VCaP (cell line): Measurements from ENCODE around the gene KDM4B.

Experiments used
- H3K27ac ChIP-seq: fragments of 450-650 bp; 2 replicates; pipeline ENCODE4 v1.5.1; 2017
- TF ChIP-seq, protein P1 (sequence below): fragments of 450-650 bp; conservative IDR thresholded peaks from 2 replicates; pipeline ENCODE4 v1.5.1; 2017; ENCODE audit warnings: mild to moderate bottlenecking, moderate library complexity

Gene KDM4B

DNA sequence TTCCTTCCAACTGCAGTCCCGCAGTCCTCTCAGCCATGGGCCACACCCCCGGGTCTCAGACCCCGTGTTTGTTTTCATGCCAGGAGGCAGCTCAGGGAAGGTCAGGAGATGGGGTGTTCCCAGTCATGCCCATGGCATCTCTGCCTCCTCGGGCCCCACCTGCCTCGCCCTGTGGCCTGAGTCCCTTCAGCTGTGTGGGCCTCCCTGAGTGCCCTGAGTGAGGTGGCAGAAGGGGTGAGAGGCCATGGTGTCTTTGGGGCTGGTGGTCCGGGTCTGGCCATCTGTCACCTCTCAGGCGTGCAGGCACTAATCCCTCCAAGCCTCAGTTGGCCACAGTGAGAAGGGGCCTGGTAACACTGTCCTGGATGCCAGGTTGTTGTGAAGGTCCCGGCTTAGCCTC is 10.9 kb upstream of the KDM4B start:
- H3K27ac ChIP-seq = no peak overlapping the region
- TF ChIP-seq, protein P1, sequence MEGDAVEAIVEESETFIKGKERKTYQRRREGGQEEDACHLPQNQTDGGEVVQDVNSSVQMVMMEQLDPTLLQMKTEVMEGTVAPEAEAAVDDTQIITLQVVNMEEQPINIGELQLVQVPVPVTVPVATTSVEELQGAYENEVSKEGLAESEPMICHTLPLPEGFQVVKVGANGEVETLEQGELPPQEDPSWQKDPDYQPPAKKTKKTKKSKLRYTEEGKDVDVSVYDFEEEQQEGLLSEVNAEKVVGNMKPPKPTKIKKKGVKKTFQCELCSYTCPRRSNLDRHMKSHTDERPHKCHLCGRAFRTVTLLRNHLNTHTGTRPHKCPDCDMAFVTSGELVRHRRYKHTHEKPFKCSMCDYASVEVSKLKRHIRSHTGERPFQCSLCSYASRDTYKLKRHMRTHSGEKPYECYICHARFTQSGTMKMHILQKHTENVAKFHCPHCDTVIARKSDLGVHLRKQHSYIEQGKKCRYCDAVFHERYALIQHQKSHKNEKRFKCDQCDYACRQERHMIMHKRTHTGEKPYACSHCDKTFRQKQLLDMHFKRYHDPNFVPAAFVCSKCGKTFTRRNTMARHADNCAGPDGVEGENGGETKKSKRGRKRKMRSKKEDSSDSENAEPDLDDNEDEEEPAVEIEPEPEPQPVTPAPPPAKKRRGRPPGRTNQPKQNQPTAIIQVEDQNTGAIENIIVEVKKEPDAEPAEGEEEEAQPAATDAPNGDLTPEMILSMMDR = no peak

DNA sequence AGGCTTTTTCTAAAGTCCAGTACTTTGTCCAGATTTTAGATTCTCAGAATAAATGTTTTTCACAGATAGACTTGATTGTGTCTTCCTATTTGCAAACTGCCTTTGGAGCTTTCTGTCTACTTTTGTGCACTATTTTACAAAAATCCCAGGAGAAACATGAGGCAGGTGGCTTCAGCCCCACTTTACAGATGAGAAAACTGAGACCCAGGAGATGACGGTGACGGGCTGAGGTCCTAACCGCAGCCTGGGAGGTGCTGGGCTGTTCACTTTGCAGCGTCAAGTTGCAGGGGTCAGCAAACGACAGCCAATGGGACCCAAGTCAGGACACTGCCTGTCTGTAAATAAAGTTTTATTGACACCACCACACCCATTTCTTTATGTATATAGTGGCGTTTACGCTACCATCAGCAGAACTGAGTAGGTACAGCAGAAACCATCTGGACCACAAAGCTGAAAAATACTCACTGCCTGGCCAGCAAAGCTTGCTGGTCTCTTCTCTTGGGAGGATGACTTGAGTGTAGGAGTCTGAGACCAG is 6.8 kb upstream of the KDM4B start:
- no peak overlapping the region for H3K27ac ChIP-seq
- TF ChIP-seq, protein P1 = no peak

DNA sequence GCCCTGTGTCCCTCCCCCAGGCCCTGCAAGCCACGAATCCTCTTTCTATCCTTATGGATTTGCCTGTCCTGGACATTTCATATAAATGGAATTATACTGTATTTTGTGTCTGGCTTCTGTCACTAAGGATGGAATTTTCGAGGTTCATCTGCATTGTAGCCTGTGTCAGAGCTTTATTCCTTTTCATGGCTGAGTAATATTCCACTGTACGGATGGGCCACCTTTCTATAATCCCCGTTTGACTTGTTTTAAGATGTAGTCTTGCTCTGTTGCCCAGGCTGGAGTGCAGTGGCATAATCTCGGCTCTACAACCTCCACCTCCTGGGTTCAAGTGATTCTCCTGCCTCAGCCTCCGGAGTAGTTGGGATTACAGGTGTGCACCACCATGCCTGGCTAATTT is 3.9 kb upstream of the KDM4B start:
- no peak overlapping the region for H3K27ac ChIP-seq
- TF ChIP-seq, protein P1 = no peak

DNA sequence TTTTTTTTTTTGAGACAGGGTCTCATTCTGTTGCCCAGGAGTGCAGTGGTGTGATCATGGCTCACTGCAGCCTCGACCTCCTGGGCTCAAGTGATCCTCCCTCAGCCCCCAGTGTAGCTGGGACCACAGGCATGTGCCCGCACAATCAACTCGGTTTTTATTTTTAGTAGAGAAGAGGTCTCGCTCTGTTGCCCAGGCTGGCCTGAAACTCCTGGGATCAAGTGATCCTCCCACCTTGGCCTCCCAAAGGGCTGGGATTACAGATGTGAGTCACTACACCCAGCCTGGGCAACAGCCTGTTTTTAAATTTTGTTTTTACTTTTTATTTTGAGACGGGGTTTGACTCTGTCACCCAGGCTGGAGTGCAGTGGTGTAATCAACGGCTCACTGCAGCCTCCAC is 2.3 kb upstream of the KDM4B start:
- no peak overlapping the region for H3K27ac ChIP-seq
- TF ChIP-seq, protein P1 = no peak

DNA sequence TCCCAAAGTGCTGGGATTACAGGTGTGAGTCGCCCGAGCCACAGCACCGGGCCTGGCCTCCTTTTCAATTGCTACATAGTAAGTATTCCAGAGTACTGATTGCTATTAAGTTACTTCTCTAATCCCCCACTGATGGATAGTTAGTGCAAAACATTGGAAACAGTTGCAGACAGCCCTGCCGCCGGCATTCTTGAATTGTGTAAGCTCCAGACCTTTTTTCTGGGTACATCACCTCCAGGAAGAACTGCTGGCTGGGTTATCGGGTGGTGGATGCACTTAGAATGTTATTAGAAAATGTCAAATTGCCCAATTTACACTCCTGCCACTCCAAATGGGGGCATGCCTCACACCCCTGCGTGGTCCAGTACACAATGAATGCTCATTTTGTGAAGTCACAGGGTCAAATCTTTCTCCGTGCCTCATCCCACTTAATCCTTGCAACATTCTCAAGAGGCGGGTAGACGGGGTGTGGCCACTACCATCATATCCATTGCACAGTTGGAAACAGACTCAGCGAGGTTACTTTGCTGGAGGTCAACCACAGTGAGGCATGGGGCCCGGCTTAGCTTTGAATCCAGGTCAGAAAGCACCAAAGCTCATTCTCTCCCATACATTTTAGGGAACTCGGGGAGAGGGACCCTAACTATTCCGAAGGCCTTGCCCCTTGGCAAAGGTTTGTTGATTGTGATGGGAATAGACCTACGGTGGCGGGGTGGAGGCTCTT is 1.0 kb upstream of the KDM4B start:
- H3K27ac ChIP-seq = peak overlapping the region; percentile 41; the same call in 1 of the 2 replicates
- TF ChIP-seq, protein P1 = no peak

GRCh38 chr19:4969292-4969771 is 419 bp downstream of the KDM4B start:
- TF ChIP-seq, protein P1 = no peak
- peak overlapping the region; percentile 80 for H3K27ac ChIP-seq

GRCh38 chr19:4969772-4970531 is 1.0 kb downstream of the KDM4B start:
- TF ChIP-seq, protein P1 = no peak

More at GRCh38 chr19:4969772-4970531, 1.0 kb downstream of the KDM4B start:
- H3K27ac ChIP-seq = peak overlapping the region; percentile 80
